Nephron progenitor cell (in vitro differentiated cells): ENCODE results near the gene UQCC2.

ENCODE experiments used
- DNase-seq: peaks from one replicate; pipeline ENCODE4 v3.0.0; 2021
- H3K27ac Mint-ChIP-seq: 2 replicates; pipeline ENCODE4 v1.8.0; 2021; ENCODE audit warnings: mild to moderate bottlenecking, moderate library complexity, mixed read lengths
- H3K27me3 Mint-ChIP-seq: 2 replicates; pipeline ENCODE4 v1.8.0; 2021; ENCODE audit warnings: mild to moderate bottlenecking, low read depth, mixed read lengths; ENCODE audit not compliant: poor library complexity
- H3K36me3 Mint-ChIP-seq: 2 replicates; pipeline ENCODE4 v1.8.0; 2021; ENCODE audit warnings: low read depth, mixed read lengths
- H3K4me1 Mint-ChIP-seq: 2 replicates; pipeline ENCODE4 v1.8.0; 2021; ENCODE audit warnings: mixed read lengths
- H3K4me3 Mint-ChIP-seq: 2 replicates; pipeline ENCODE4 v1.8.0; 2021; ENCODE audit warnings: mild to moderate bottlenecking, moderate library complexity, mixed read lengths
- H3K9me3 Mint-ChIP-seq: 2 replicates; pipeline ENCODE4 v1.8.0; 2021; ENCODE audit warnings: mild to moderate bottlenecking, moderate library complexity, mixed read lengths
- CTCF ChIP-seq: fragments of 200-600 bp; sonication (generic); IDR thresholded peaks from 2 replicates; pipeline ENCODE4 v1.5.0; 2021; ENCODE audit warnings: antibody characterized with exemption

UQCC2 gene

DNA sequence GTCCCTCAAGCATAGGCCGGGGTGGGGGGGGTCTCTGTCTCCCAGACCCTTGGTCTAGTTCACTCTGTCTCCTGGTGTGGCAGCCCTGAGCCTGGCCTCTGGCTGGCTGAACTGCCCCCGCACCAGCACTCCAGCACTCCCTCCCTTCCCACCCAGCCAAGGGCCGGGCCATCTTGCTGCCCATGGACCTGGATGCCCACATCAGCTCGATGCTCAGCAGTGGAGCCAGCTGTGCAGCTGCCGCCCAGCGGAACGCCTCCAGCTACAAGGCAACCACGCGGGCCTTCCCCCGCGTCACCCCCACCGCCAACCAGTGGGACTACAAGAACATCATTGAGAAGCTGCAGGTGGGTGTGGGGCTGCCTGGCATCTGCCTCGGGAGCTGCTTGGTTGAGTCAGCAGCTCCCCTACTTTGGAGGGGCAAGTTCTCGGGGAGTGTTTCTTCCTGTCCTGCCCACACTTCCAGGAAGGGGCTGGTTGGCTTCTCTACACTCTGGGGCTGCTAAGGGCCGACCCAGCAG, 28.4 kb downstream of the UQCC2 start:
- no peaks in the 10 kb centered on the region for H3K9me3 Mint-ChIP-seq
- H3K27ac Mint-ChIP-seq = peak overlapping the region; percentile 45
- no peaks in the 10 kb centered on the region for H3K27me3 Mint-ChIP-seq
- no peaks in the 10 kb centered on the region for H3K36me3 Mint-ChIP-seq
- no peak overlapping the region for H3K4me3 Mint-ChIP-seq
- H3K4me1 Mint-ChIP-seq = peaks cover 20% of the 10 kb centered on the region
- no peak for DNase-seq
- TF ChIP-seq CTCF = no peak

DNA sequence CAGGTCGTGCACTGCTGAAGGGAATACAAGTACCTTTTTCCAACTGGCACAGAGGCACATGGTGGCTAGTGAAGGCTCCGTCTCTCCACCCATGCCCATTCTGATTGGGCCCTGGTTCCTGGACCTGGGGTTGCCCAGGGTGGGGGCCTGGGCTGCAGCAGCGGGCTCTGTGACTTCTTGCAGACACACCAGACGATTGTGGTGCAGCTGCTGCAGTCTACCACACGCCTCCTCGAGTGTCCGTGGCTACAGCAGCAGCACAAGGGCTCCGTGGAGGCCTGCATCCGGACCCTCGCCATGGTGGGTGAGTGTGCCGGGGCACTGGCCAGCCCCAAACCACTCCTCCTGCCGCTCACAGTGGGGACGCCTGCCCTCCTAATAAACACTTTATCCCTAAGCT, 29.2 kb downstream of the UQCC2 start:
- H3K27ac Mint-ChIP-seq = no peak overlapping the region

DNA sequence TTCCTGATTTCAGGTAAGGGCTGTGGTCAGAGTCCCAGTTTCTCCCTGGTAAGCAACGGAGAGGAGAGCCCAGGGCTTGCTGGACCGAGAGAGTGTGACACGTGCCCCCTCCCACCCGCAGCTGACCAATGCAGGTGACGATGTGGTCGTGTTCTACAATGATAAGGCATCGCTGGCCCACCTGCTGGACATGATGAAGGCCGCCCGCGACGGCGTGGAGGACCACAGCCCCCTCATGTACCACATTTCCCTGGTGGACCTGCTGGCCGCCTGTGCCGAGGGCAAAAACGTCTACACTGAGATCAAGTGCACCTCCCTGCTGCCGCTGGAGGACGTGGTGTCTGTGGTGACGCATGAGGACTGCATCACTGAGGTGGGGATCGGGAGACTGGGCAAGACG, 31.7 kb downstream of the UQCC2 start:
- no peak for DNase-seq
- no peaks in the 10 kb centered on the region for H3K36me3 Mint-ChIP-seq
- H3K27ac Mint-ChIP-seq = no peak overlapping the region
- H3K4me3 Mint-ChIP-seq = no peak overlapping the region
- H3K27me3 Mint-ChIP-seq = peaks cover 6% of the 10 kb centered on the region
- TF ChIP-seq CTCF = no peak
- peaks cover 18% of the 10 kb centered on the region for H3K4me1 Mint-ChIP-seq
- no peaks in the 10 kb centered on the region for H3K9me3 Mint-ChIP-seq

More for the DNA sequence above, 29.2 kb downstream of the UQCC2 start:
- no peaks in the 10 kb centered on the region for H3K9me3 Mint-ChIP-seq
- TF ChIP-seq CTCF = no peak
- no peak overlapping the region for H3K4me3 Mint-ChIP-seq
- peaks cover 26% of the 10 kb centered on the region for H3K4me1 Mint-ChIP-seq
- no peaks in the 10 kb centered on the region for H3K36me3 Mint-ChIP-seq
- no peaks in the 10 kb centered on the region for H3K27me3 Mint-ChIP-seq
- DNase-seq = no peak

DNA sequence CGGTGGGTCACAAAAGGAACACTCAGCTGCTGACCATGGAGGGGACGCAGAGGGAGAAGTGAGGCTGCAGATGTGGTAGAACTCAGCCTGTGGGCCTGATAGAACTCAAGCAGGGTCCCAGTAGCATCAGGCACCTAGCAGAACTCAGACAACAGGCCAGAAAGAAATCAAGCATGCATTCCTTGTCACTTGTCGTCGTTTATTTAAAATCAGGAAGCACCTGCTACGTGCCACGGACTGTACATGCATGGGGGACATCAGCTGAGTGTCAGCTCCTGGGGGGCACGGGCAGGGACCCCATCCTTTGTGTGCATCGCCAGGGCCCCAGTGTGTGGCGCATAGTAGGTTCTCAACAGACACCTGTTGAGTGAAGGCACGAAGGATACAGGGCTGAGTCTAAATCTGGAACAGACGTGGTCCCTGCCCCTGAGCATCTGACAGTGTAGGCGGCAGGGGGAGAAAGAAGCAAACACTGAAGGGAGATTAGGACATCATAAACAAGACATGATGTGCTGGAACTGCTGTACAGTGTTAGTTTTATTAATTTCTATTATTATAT, 32.5 kb downstream of the UQCC2 start:
- peaks cover 21% of the 10 kb centered on the region for H3K4me1 Mint-ChIP-seq
- H3K4me3 Mint-ChIP-seq = no peak overlapping the region
- peak overlapping the region; percentile 37 for H3K27ac Mint-ChIP-seq
- no peaks in the 10 kb centered on the region for H3K9me3 Mint-ChIP-seq
- no peaks in the 10 kb centered on the region for H3K36me3 Mint-ChIP-seq
- peaks cover 6% of the 10 kb centered on the region for H3K27me3 Mint-ChIP-seq
- no peak for DNase-seq
- no peak for TF ChIP-seq CTCF

GRCh38 chr6:33678233-33678931, 33.1 kb downstream of the UQCC2 start:
- no peak for TF ChIP-seq CTCF
- peaks cover 6% of the 10 kb centered on the region for H3K27me3 Mint-ChIP-seq
- DNase-seq = no peak
- no peaks in the 10 kb centered on the region for H3K36me3 Mint-ChIP-seq
- H3K27ac Mint-ChIP-seq = peak overlapping the region; percentile 58
- H3K4me1 Mint-ChIP-seq = peaks cover 26% of the 10 kb centered on the region
- no peak overlapping the region for H3K4me3 Mint-ChIP-seq
- no peaks in the 10 kb centered on the region for H3K9me3 Mint-ChIP-seq

- no peak for TF ChIP-seq CTCF
- Mint-ChIP-seq H3K36me3 (no peaks in the 10 kb centered on the region), H3K4me1 (peaks cover 31% of the 10 kb centered on the region), H3K9me3 (no peaks in the 10 kb centered on the region), H3K27me3 (peaks cover 6% of the 10 kb centered on the region), H3K4me3 (no peak overlapping the region), H3K27ac (no peak overlapping the region)
- DNase-seq = no peak
These were observed 33.8 kb downstream of the UQCC2 start for GRCh38 chr6:33677689-33678088.
